Ascending aorta (tissue), 2 donors: Measurements from ENCODE around the gene ELAVL1. TPM values are rescaled to one million over a fixed set of nuclear protein-coding genes. Genes with fewer than 3 reads are reported as not detected.

ENCODE experiments used
- DNase-seq, 2 donors: peaks; one replicate each; pipeline ENCODE4 v3.0.0-alpha.2; 2019; ENCODE audit warnings: low spot score in 2 of 2
- H3K27ac ChIP-seq, 2 donors: fragments of 200-600 bp; sonication (generic); one replicate each; pipeline ENCODE4 v1.5.1; 2016 to 2017; ENCODE audit warnings: mild to moderate bottlenecking in 1 of 2
- H3K27me3 ChIP-seq: fragments of 200-600 bp; sonication (generic); one replicate; pipeline ENCODE4 v1.5.1; 2017
- H3K36me3 ChIP-seq, 2 donors: fragments of 200-600 bp; sonication (generic); one replicate each; pipeline ENCODE4 v1.5.1; 2016
- H3K4me1 ChIP-seq, 2 donors: fragments of 200-600 bp; sonication (generic); one replicate each; pipeline ENCODE4 v1.5.1; 2016 to 2017; ENCODE audit warnings: mild to moderate bottlenecking in 1 of 2
- H3K4me3 ChIP-seq, 2 donors: fragments of 200-600 bp; sonication (generic); one replicate each; pipeline ENCODE4 v1.5.1; 2016 to 2017; ENCODE audit warnings: mild to moderate bottlenecking in 1 of 2
- H3K9me3 ChIP-seq, 2 donors: fragments of 200-600 bp; sonication (generic); one replicate each; pipeline ENCODE4 v1.5.1; 2016
- CTCF ChIP-seq, 3 experiments: fragments of 200-600 bp in 2 of 3; fragments of 450-650 bp in 1 of 3; sonication (generic) in 2 of 3; IDR thresholded peaks; one replicate each; pipeline ENCODE4 v1.5.1; 2016 to 2019; ENCODE audit warnings: antibody characterized with exemption in 3 of 3, mild to moderate bottlenecking in 1 of 3, moderate library complexity in 1 of 3
- intact Hi-C: fragments of 100-400 bp; cut with DNase I; formaldehyde crosslinking; loops from one replicate; pipeline ENCODE4 v1.15.1; 2023
- total RNA-seq: library from RNA; depleted of rRNA; stranded (reverse); fragments of >200 nt; gene quantifications from one replicate; pipeline ENCODE4 v1.1.0, GENCODE V29; 2016

The ELAVL1 gene
- total RNA-seq, 1 donor from 2014 or later, result 19.9 TPM

- no peak overlapping the region for H3K27ac ChIP-seq
- no peak overlapping the region for H3K4me3 ChIP-seq
- no peak for DNase-seq
- intact Hi-C loops, result no loop called here
- no peaks in the 10 kb centered on the region for H3K4me1 ChIP-seq
- TF ChIP-seq CTCF (IDR thresholded peaks at IDR 0.05), result no peak
- H3K9me3 ChIP-seq, result no peaks in the 10 kb centered on the region
- H3K27me3 ChIP-seq, result peaks cover 4% of the 10 kb centered on the region
- H3K36me3 ChIP-seq, result no peaks in the 10 kb centered on the region
Observed at GRCh38 chr19:8045872-8046568, 40.6 kb upstream of the ELAVL1 start.

- intact Hi-C loops, result no loop called here
- Histone ChIP-seq H3K27me3 (no peaks in the 10 kb centered on the region), H3K9me3 (no peaks in the 10 kb centered on the region), H3K4me3 (no peak overlapping the region), H3K27ac (no peak overlapping the region), H3K4me1 (no peaks in the 10 kb centered on the region), H3K36me3 (no peaks in the 10 kb centered on the region)
- TF ChIP-seq CTCF (IDR thresholded peaks at IDR 0.05), result no peak
- no peak for DNase-seq
Observed at GRCh38 chr19:8044018-8044417, 38.6 kb upstream of the ELAVL1 start.

- Histone ChIP-seq H3K4me1 (no peaks in the 10 kb centered on the region), H3K36me3 (no peaks in the 10 kb centered on the region), H3K9me3 (no peaks in the 10 kb centered on the region), H3K27me3 (no peaks in the 10 kb centered on the region), H3K4me3 (no peak overlapping the region), H3K27ac (no peak overlapping the region)
- TF ChIP-seq CTCF (IDR thresholded peaks at IDR 0.05), result no peak
- DNase-seq, result no peak
- intact Hi-C loops, result no loop called here
Observed at GRCh38 chr19:8042900-8043299, 37.5 kb upstream of the ELAVL1 start.

GRCh38 chr19:8041531-8041931, 36.1 kb upstream of the ELAVL1 start:
- Histone ChIP-seq H3K36me3 (no peaks in the 10 kb centered on the region), H3K9me3 (no peaks in the 10 kb centered on the region), H3K27me3 (no peaks in the 10 kb centered on the region), H3K4me1 (no peaks in the 10 kb centered on the region), H3K4me3 (no peak overlapping the region), H3K27ac (no peak overlapping the region)
- no peak for TF ChIP-seq CTCF (IDR thresholded peaks at IDR 0.05)
- intact Hi-C loops, result no loop called here
- DNase-seq, result no peak

GRCh38 chr19:8039231-8039630, 33.8 kb upstream of the ELAVL1 start:
- DNase-seq, result no peak
- Histone ChIP-seq H3K9me3 (no peaks in the 10 kb centered on the region), H3K27ac (no peak overlapping the region), H3K36me3 (no peaks in the 10 kb centered on the region), H3K27me3 (no peaks in the 10 kb centered on the region), H3K4me1 (no peaks in the 10 kb centered on the region), H3K4me3 (no peak overlapping the region)
- intact Hi-C loops, result no loop called here
- TF ChIP-seq CTCF (IDR thresholded peaks at IDR 0.05), result no peak

GRCh38 chr19:8038815-8039214, 33.4 kb upstream of the ELAVL1 start:
- H3K4me1 ChIP-seq, result no peaks in the 10 kb centered on the region
- H3K27me3 ChIP-seq, result no peaks in the 10 kb centered on the region
- H3K27ac ChIP-seq, result no peak overlapping the region
- no peaks in the 10 kb centered on the region for H3K36me3 ChIP-seq
- intact Hi-C loops, result no loop called here
- no peak for TF ChIP-seq CTCF (IDR thresholded peaks at IDR 0.05)
- no peak overlapping the region for H3K4me3 ChIP-seq
- no peak for DNase-seq
- H3K9me3 ChIP-seq, result no peaks in the 10 kb centered on the region
